Activated gamma-delta T cell treated with Interleukin-2 at 50 U/mL for 16 hours (primary cell): ENCODE data around the gene ADSS2.
"Not testable (repeated sequence)": the region's sequence is repeated elsewhere in the genome, so short reads cannot be mapped to it uniquely, and the experiment has no call there.

Experiments used
- DNase-seq: peaks from one replicate; pipeline ENCODE4 v3.0.0-alpha.2; 2020

Gene ADSS2

DNA sequence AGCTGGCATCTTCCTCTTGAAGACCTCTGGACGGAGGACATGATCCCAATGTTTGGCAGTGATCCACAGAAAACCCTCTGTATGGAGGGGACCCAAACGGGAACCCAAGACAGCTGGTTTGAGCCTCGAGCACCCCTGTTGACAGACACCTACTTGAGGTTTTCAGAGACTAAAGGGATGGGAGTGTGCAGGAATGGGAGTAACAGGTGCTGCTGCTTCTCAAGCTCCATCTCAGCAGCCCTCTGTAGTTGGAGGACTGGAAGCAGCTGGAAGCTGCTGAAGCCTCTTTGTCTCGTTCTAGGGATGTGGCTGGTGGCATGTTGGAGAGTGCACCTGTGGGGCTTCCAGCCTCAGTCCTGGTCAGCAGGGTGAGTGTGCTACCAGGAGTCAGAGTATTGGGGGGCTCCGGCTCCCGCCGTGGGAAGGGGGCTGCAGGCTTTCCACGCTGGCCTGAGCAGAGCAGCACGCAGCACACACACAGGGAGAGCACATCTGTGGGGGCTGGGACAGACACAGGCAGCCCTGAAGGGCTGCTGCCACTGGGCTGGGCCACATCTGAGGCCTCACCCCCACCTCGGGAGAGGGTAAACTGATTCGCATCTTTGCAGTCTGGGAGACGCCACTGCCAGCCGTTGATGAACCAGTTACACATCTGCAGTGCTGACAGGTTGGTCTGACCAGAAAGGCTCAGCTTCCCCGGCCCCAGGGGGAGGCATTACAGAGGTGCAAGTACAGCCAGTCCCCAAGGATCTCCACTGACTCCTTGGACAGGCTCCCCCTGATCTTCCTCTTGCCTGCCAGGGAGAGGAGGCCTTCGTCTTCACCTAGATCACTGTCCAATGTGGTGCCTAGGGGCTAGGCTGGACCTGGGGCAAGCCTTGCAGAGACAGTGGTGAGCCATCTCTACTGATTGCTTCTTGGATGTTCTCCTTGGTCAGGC is 56.6 kb downstream of the ADSS2 start:
- no peak for DNase-seq

DNA sequence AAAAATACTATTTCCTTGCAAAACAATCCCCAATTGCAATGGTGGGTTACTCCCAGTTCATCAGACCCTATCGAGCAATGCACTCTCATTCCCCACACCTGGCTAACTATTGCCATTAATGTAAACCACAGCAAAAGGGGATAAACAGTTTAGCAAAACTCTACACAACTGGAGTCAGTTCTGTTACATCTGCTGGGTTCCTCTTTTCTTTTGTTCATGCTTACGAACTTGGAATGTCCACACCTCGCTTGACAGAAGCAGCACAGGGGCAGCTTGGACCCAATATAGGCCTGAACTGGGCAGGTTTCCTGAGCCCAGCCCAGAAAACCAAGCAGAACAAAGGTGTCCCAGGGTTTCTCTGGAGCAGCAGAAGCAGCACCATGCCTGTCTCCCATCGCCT is 57.4 kb downstream of the ADSS2 start:
- DNase-seq = no peak

DNA sequence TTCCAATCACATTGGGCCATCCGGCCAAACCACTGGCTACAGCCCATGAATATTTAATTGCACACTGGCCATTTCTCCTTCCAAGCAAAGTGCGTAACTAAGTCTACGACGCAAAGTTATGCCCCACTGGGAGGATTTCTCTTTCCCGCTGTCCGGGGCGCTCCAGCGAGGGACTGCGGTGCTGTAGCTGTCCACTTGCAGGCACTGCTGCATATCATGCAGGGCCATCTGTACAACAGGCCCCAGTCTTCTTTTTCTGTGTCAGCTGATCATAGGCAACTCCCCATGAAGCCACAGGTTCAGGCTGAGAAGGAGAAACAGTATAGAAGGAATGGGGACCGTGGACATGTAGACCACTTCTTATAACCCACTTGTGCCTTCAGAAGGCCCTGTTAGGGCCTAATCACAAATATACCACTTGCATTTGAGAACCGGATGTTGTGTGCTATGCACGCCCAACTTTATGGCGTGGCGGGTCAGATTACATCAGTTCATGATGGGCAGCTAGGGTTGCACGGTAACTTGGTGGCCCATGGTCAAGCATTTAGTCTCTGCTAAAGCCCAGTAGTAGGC is 58.0 kb downstream of the ADSS2 start:
- DNase-seq = no peak

DNA sequence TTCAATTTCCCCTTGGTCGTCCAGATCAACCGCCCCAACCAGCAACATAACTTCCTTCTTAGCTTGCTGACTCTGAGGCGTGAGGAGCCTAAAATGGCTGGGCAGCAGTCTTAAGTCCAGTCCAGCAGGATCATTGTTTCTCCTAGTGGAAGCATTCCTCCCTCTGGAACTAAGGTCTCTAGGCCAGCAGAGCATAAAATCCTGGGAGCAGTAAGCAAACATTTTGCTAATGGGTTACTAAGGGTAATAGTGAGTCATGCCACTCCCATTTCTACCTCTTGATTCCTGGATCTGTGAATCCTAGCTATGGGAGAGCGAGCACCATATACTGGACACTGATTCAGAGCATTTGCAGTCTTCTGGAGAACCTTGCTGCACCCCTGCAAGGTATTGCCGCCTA is 59.9 kb downstream of the ADSS2 start:
- DNase-seq = no peak

DNA sequence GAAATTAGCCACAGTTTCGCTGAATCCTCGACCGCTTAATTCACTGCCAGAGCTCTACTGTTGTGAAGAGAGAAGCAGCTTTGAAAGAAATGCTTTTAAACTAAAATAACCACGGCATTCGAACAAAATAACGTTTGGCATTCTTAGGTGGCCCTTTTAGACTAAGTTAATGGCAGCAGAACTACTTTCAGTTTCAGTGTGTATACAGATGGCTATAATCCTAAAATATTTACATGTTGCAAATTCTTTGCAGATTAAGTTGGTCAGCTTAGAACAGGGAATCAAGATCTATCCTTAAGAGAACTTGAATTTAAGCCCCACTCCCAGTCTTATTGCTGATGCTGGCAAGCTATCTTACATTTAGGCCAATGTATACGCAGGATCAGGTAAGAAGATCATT is 62.7 kb downstream of the ADSS2 start:
- no peak for DNase-seq

DNA sequence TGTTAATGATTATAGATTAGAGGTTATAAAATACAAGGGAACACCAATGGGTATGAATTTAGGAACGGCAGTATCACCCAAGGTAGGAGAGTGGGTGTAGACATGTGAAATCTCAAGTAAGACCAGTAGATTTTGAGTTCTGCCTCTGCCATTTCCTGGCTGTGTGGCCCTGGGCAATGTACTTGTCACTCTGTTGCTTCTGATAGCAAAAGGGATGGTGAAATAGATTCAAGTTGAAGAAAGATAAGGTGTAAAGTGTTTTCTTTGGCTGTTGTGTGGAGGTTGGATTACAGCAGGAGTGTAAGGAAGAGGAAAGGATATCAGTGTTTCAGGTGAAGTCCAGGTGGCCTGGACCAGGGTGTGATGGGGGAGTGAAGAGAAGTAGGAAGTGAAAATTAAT is 64.3 kb downstream of the ADSS2 start:
- DNase-seq = no peak

DNA sequence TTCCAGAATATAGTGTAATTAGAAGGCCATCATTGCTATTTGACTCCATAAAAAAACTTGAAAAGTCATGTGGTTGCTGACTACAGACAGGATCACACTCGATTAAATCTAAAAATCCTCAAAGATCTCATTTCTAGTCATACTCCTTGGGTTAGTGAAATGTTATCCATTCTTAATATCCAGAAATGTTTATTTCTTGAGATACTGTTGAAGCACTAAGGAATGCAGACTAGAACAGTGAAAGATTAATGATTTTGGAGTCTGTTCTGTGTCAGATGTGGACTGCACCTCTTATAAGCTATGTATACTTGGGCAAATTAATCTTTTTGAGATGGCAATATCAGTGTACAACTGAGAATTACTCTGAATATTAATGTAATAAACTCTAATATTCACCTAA is 65.1 kb downstream of the ADSS2 start:
- DNase-seq = no peak

DNA sequence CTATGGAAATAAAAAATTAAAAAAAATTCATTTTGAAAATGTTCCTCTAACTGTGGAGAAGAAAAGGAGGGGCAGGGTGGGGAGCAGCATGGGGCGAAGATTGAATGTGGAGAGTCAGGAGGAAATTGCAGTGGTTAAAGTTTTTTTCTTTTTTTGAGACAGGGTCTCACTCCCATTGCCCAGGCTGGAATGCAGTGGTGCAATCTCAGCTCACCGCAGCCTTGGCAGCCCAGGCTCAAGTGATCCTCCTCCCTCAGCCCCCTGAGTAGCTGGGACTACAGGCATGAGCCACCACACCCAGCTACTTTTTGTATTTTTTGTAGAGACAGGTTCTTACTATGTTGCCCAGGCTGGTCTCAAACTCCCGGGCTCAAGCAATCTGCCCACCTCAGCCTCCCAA is 67.6 kb downstream of the ADSS2 start:
- DNase-seq = no peak

DNA sequence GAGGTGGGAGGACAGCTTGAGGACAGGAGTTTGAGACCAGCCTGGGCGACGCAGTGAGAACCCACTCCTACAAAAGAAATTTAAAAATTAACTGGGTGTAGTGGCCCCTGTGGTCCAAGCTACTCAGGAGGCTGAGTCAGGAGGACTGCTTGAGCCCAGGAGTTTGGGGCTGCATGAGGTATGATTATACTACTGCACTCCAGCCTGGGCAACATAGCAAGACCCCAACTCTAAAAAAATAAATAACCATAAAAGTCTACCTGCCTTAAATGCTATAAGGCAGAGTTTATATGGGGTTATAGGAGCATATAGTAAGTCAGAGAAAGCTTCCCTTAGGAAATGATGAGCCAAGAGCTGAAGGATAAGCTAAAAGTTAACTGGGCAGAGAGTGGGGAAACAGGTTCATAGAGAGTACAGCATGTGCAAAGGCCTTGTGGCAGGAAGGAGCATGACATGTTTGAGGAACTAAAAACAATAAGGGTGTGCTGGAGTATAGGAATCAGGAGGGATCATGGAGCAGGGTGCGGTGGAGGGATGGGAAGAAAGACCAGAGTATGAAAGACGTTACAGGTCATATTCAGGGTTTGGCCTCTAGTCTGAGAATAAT is 68.3 kb downstream of the ADSS2 start:
- no peak for DNase-seq

DNA sequence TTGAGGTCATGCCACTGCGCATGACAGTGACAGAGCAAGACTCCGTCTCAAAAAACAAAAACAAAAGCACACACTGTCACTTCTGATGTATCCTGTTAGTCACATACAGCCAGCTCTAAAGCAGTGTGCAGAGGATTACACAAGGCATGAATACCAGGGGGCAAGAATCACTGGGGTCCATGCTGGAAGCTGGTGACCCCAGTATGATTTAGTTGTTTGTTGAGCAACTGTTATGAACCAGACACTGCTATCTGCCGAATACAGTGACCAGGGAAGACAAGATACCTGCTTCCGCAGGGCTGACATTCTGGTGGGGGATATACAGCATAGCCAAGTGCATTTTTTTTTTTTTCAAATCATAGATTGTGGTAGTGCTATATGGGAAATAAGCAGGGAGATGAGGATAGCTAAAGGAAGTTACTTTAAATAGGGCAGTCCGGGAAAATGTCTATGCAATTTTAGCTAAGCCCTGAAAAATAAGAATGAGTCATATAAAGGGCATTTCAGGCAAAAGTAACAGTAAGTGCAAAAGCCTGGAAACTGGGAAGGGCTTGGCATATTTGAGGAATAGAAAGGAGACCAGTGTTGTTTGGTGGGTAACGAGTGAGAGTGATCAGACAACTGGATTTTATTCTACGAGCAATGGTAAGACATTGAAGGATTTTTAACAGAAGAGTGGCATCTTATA is 69.7 kb downstream of the ADSS2 start:
- DNase-seq = no peak

DNA sequence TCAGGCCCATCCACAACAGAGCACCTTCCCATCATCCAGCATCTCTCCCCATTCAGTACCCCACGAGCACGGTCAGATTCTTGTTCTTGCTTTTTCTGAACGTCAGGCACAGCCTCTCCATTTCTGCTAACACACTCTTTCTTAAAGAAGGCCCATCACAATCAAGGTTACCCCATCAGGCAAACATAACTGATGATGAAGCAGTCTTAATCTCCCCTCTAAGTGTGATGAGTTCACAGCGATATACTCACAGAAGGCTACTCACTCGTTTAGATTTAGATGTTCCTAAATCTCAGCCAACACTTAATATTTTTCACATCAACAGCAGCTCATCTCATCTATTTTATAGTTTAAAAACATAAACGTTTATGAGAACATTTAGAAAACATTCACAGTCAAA is 75.6 kb downstream of the ADSS2 start:
- DNase-seq = no peak

DNA sequence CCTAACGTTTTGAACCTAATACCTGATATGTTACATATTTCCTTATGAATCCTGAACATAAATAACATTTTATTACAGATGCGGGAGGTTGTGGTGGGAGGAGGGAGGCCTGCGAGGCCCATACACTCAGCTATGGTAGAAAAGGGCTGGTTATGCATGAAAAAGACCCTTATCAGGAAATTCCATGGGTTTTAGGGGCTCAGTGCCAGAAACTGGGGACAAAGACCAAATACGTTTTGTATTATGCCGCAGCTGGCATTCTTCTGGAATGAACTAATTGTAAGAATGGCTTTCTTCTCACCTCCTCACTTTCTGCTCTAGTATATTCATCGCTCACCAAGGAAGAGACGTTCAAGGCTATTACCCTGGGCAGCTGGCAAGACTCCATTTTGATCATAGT is 76.7 kb downstream of the ADSS2 start:
- DNase-seq = no peak

DNA sequence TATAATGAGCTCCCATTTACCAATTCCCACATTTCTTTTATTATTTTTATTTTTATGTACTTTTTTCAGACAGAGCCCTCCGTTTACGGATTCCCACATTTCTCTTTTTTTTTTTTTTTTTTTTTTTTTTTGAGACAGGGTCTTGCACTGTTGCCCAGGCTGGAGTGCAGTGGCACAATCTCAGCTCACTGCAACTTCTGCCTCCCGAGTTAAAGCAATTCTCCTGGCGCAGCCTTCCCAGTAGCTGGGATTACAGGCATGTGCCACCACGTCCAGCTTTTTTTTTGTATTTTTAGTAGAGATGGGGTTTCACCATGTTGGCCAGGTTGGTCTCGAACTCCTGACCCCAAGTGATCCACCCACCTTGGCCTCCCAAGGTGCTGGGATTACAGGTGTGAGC is 77.2 kb downstream of the ADSS2 start:
- not testable (repeated sequence) for DNase-seq

DNA sequence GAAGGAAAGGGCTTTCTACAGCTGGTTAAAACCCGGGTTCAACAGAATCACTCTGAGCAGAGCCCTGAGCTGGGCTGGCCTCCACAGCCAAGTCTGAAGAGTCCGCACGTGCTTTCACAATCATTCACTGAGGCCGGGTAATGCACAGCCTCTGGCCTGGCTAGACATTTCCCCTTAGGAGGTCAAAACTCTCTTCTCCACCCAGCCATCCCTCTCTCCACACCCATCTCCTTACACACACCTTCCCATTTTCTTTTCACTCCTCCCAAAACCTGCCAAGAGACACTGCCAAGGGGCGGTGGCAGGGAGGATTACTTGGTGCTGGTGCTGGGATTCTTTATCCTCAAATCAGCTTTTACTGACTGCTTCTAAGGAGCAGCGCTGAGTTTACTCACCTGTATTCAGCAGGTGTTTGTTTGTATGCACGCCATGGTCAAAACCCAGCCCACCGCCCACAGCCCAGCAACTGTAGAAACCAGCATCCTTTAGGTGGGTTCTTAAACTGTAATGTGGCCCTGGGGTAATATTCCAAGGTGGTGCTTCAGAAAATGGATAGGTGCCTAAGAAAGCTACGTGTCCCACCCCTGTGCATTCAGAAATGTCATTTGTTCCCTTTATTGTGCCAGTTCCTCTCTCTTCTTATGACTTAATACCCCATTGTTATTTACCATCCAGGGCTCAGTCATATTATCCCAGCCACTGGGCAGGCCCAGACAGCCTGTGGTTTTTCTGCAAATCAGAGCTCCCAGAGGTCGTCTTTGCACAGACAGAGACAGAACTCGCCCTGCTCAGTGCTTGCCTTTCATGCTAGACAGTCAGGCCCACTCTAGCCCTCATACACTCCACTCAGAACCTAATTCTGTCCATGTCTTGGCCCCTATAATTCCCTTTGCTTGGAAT is 80.2 kb downstream of the ADSS2 start:
- DNase-seq = no peak

DNA sequence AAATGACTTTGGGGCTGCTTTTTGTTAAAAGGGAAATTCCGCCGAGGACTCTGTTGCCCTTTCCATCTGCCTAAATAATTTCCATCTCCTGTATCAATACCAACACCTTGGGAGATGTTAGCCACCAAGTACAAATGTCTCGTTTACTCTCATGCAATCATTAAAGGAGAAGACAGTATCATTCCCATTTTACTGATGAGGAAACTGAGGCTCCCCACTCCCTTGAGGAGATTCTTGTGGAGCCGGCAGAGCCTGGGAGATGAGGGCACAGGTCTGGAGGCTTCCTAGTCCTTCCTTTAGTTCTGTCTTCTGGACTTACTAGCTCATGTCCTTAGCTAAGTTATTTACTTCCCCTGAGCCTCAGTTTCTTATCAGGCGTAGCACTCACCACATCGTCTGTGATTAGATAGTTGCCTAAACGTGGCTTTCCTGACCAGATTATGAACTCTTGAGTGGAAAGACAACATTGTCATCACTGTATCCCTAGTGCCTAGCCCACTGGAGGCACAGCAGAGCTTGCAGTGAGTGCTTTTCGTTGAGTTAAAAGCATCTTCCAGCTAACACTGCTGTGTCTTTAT is 81.6 kb downstream of the ADSS2 start:
- DNase-seq = no peak

DNA sequence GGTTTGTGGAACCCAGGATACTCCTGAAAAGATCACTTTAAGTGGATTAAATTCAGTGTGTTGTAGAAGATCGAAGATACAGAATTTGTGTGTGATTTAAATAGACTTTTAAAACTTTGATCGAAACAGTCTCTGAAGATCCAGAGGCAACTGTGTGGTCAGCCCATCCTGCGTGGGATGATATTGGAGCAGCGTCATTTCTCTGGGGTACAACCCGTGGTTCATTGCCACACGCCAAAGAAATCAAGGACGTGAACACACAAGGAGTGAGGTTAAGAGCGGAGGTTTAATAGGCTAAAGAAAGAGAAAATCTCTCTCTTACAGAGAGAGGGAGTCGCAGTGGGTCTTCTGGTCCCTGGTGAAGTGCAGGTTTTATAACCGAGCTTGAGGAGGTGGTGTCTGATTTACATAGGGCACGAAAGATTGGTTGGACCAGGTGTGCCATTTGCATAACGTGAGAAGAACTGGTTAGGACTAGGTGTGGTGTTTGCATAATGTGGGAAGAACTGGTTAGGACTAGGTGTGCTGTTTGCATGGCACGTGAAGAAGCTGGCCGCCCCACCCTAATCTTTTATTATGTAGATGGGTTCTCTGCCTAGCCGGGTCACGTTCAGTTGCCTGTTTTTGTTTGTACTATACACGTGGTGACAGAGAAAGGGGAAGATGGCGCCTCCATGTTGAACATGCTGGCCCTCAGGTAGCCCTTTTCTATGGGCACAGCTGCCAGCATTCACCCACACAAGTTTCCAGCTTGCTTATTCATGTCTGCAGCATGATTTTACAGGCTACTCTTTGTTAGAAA is 82.3 kb downstream of the ADSS2 start:
- DNase-seq = no peak

DNA sequence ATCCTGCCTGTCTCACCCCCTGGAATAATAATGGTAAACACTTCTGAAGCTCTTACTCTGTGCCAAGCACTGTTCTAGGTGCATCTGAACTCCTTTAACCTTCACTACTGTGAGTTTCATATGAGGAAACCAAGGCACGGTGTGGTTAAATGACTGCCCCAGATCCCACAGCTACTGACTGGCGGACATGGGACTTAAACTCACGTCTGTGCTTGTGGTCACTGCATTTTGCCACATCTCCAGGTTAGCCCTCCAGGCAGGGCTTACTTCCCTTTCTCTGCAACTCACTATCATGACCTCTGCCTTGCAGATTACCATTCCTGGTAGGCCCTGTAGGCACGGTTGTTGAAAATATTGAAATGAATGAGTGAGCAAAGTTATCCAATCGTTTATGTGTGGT is 83.4 kb downstream of the ADSS2 start:
- no peak for DNase-seq

DNA sequence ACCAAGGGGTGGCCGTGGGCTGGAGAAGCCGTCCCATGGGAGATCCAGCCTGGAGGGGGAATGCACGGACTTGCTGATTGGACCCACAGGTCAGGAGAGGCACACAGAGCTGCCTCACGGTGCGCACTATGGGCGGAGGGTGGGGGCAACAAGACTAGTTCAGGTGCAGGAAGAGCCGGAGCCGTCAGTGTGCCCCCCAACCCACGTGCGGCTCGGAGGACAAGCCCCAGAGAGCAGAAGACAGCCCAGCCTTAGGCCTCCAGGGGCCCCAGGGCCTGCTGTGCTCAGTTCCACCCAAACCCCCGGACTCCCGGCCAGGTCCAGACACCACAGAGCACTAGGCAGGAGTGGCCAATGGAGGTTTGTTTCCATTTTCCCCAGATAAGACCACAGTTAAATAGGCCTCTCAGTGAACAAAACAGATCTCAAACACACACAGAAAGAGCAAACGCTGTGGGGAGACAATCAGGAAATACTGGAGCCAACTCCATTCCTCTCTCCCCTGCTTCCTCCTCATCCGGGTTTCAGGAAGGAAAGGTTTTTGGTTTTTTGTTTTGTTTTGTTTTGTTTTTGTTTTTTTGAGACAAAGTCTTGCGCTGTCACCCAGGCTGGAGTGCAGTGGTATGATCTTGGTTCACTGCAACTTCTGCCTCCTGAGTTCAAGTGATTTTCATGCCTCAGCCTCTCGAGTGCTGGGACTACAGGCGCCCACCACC is 84.2 kb downstream of the ADSS2 start:
- DNase-seq = no peak

DNA sequence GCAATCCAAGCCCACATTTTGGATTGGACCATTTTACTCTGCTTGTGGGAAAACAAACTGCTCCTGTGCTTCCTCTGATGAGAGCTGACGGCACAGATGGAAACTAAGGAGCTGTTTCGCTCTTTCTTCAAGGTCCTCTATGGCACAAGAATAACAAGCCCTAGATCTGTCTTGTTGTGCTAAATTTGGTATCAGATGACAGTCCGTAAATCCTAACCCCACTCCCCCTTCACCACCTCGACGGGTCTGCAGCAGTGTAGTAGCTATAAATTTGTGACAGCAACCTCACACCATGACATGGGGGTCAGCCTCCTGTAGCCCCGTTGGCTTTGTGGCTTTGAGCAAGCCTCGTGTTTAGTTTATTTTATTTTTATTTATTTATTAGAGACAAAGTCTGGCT is 85.9 kb downstream of the ADSS2 start:
- no peak for DNase-seq

DNA sequence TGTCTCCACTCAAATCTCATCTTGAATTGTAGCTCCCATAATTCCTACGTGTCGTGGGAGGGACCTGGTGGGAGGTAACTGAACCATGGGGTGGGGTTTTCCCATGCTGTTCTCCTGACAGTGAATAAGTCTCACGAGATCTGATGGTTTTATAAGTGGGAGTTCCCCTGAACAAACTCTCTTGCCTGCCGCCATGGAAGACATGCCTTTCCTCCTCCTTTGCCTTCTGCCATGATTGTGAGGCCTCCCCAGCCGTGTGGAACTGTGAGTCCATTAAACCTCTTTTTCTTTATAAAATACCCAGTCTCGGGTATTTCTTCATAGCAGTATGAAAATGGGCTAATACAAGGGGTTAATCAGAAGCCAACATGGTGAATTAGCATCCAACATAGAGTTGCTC is 86.4 kb downstream of the ADSS2 start:
- DNase-seq = not testable (repeated sequence)

DNA sequence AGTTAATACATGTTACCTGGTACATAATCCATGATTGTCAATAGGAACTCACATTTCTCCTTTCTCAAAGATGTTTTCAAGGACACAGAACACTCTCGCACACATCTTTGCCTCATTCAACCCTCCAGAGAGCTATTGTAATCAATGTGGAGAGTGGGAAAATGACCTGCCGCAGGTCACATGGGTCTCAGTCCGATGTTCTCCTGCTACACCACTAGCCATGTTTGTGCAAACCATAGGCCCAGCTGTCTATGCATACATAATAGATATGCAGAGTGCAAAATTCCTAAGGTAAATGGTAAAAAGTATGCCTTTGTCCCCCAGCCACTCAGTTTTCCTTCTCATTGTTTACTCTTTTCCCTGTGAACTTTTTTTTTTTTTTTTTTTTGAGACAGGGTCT is 89.2 kb downstream of the ADSS2 start:
- no peak for DNase-seq
